Activated T-cell treated with anti-CD3 and anti-CD28 coated beads, Interleukin-2, amount 50 U/mL, for 72 hours (primary cell): ENCODE measurements around the gene ZNF746. TPM values are rescaled to one million over a fixed set of nuclear protein-coding genes. Genes with fewer than 3 reads are reported as not detected.

Source experiments
- ATAC-seq, 2 donors: fragments of 150-1000 bp; cut with Tn5 transposase; replicated peaks in 1 of 2; 2 replicates each; pipeline ENCODE4 v1.10.0; 2021; ENCODE audit warnings: moderate library complexity in 2 of 2, mild to moderate bottlenecking in 1 of 2
- DNase-seq, 2 donors: peaks; one replicate each; pipeline ENCODE4 v3.0.0; 2021 to 2022; ENCODE audit warnings: mixed read lengths in 1 of 2
- H3K27ac Mint-ChIP-seq: one replicate; pipeline ENCODE4 v1.8.0; 2022; ENCODE audit warnings: mild to moderate bottlenecking, moderate library complexity, mixed read lengths
- H3K27me3 Mint-ChIP-seq: one replicate; pipeline ENCODE4 v1.8.0; 2022; ENCODE audit warnings: low read depth, mixed read lengths
- H3K36me3 Mint-ChIP-seq, 2 donors: one replicate each; pipeline ENCODE4 v1.8.0; 2022; ENCODE audit warnings: mixed read lengths in 2 of 2, mild to moderate bottlenecking in 1 of 2; ENCODE audit not compliant: insufficient read depth in 2 of 2
- H3K4me1 Mint-ChIP-seq: one replicate; pipeline ENCODE4 v1.8.0; 2022; ENCODE audit warnings: low read depth, mixed read lengths
- H3K4me3 Mint-ChIP-seq, 2 donors: one replicate each; pipeline ENCODE4 v1.8.0; 2022; ENCODE audit warnings: mild to moderate bottlenecking in 2 of 2, mixed read lengths in 2 of 2, moderate library complexity in 2 of 2
- H3K9me3 Mint-ChIP-seq, 2 donors: one replicate each; pipeline ENCODE4 v1.8.0; 2022; ENCODE audit warnings: mixed read lengths in 2 of 2
- total RNA-seq, 2 donors: library from RNA; stranded (reverse); gene quantifications; one replicate each; pipeline ENCODE4 v1.2.3, GENCODE V29; 2022

ZNF746 gene
- 10 to 100 TPM; 20.3 to 21.9 TPM for total RNA-seq

GRCh38 chr7:149497467-149498261 is at the start of gene ZNF746:
Gene ZNF746, minus strand, starts transcription at chr7:149497809. Its CDS starts 273 bp downstream, at chr7:149497536.
- peaks cover 5 to 8% of the 10 kb centered on the region in 2 donors for H3K36me3 Mint-ChIP-seq
- peak; percentile 94 to 95 for ATAC-seq
- no peaks in the 10 kb centered on the region for H3K9me3 Mint-ChIP-seq
- H3K27ac Mint-ChIP-seq: peak within 1 kb of the TSS; percentile 97
- peak within 1 kb of the TSS; percentile 94 to 99 for H3K4me3 Mint-ChIP-seq
- H3K27me3 Mint-ChIP-seq: no peaks in the 10 kb centered on the region
- peak; percentile 88 to 89 for DNase-seq
- H3K4me1 Mint-ChIP-seq: peaks cover 55% of the 10 kb centered on the region

DNA sequence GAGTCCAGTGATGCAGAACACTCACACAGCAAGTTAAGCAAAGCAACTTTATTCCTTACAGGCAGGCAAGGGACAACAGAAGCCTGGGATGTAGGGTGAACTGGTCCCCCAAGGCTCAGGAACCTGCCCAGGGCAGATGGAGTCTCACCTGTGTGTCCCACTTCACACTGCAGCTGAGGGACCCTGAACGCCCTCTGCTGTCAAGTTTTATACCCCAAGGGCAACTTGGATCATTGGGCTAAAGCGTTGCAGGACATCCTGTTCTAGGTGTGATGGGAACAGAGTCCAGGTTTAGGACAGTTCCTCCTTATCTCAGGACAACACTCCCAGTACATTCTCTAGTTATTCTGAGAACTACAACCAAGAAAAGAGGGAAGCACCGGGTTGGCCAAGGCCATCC is 49.5 kb upstream of the ZNF746 start:
- Mint-ChIP-seq H3K4me3 (no peak overlapping the region), H3K4me1 (peaks cover 13% of the 10 kb centered on the region), H3K9me3 (no peaks in the 10 kb centered on the region), H3K36me3 (peaks cover 8 to 32% of the 10 kb centered on the region in 2 donors), H3K27ac (peak overlapping the region; percentile 40), H3K27me3 (no peaks in the 10 kb centered on the region)
- no peak for DNase-seq
- no peak for ATAC-seq

- Mint-ChIP-seq H3K36me3 (peaks cover 10 to 37% of the 10 kb centered on the region in 2 donors), H3K9me3 (no peaks in the 10 kb centered on the region), H3K27ac (no peak overlapping the region), H3K4me3 (no peak overlapping the region), H3K27me3 (no peaks in the 10 kb centered on the region), H3K4me1 (peaks cover 13% of the 10 kb centered on the region)
- DNase-seq (no peak), ATAC-seq (peak in 1 of 2 donors; percentile 27)
These were observed 48.7 kb upstream of the ZNF746 start for GRCh38 chr7:149546331-149546730.

GRCh38 chr7:149544028-149544427 is 46.4 kb upstream of the ZNF746 start:
- peak overlapping the region; percentile 68 for H3K27ac Mint-ChIP-seq

GRCh38 chr7:149532654-149533053 is 35.0 kb upstream of the ZNF746 start:
- peaks cover 7% of the 10 kb centered on the region for H3K4me1 Mint-ChIP-seq
- H3K36me3 Mint-ChIP-seq: peaks cover 6 to 10% of the 10 kb centered on the region in 2 donors
- no peak overlapping the region for H3K4me3 Mint-ChIP-seq
- DNase-seq: no peak
- ATAC-seq: no peak
- H3K9me3 Mint-ChIP-seq: peaks cover 7 to 13% of the 10 kb centered on the region in 2 donors
- H3K27ac Mint-ChIP-seq: no peak overlapping the region
- H3K27me3 Mint-ChIP-seq: no peaks in the 10 kb centered on the region

More at GRCh38 chr7:149544028-149544427, 46.4 kb upstream of the ZNF746 start:
- Mint-ChIP-seq H3K27me3 (no peaks in the 10 kb centered on the region), H3K36me3 (peaks cover 7 to 37% of the 10 kb centered on the region in 2 donors), H3K4me3 (no peak overlapping the region), H3K9me3 (no peaks in the 10 kb centered on the region), H3K4me1 (peaks cover 13% of the 10 kb centered on the region)
- DNase-seq (no peak), ATAC-seq (peak; percentile 45 to 54)

DNA sequence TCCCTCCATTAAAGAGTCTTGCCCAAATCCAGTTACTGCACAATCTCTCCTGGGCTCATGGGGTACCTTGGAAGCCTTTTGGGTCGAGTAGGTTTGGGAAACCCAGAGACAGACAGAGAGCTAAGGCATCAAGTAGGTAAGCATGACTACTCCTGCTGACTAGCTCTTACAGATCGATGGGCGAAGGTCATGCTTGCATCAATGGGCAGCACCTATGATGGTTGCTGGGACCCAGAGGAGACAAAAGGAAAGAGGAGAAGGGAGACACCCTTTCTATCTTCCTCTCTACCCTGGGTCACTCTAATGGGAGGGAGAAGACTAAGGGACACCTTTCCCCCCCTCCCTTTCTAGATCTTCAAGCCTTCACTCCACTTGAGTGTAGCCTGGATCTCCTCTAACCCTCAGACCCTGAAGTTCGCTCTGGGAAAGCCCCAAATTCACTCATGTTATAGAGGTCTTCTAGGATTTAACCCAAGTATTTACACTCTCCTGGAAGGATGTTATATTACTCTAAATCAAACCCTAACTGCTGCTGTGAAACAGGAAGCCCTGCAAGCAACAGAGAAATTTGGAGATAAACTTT is 31.6 kb upstream of the ZNF746 start:
- H3K4me3 Mint-ChIP-seq: no peak overlapping the region

GRCh38 chr7:149527414-149527813 is 29.8 kb upstream of the ZNF746 start:
- DNase-seq (no peak), ATAC-seq (no peak)
- no peak overlapping the region for H3K4me3 Mint-ChIP-seq
- H3K27ac Mint-ChIP-seq: no peak overlapping the region
- H3K36me3 Mint-ChIP-seq: peaks cover 7 to 10% of the 10 kb centered on the region in 2 donors
- no peaks in the 10 kb centered on the region for H3K4me1 Mint-ChIP-seq
- no peaks in the 10 kb centered on the region for H3K27me3 Mint-ChIP-seq
- H3K9me3 Mint-ChIP-seq: peaks cover 12 to 15% of the 10 kb centered on the region in 2 donors

More for the DNA sequence above, 31.6 kb upstream of the ZNF746 start:
- no peaks in the 10 kb centered on the region for H3K4me1 Mint-ChIP-seq
- DNase-seq (no peak), ATAC-seq (no peak)
- H3K27me3 Mint-ChIP-seq: no peaks in the 10 kb centered on the region
- peaks cover 8 to 15% of the 10 kb centered on the region in 2 donors for H3K9me3 Mint-ChIP-seq
- H3K36me3 Mint-ChIP-seq: peaks cover 7 to 10% of the 10 kb centered on the region in 2 donors
- no peak overlapping the region for H3K27ac Mint-ChIP-seq

- no peaks in the 10 kb centered on the region for H3K4me1 Mint-ChIP-seq
- no peak for DNase-seq
- no peaks in the 10 kb centered on the region for H3K27me3 Mint-ChIP-seq
- ATAC-seq: no peak
- H3K9me3 Mint-ChIP-seq: peaks cover 12 to 15% of the 10 kb centered on the region in 2 donors
- H3K4me3 Mint-ChIP-seq: no peak overlapping the region
- H3K36me3 Mint-ChIP-seq: peaks cover 5 to 8% of the 10 kb centered on the region in 2 donors
- H3K27ac Mint-ChIP-seq: no peak overlapping the region
These were observed 27.7 kb upstream of the ZNF746 start for GRCh38 chr7:149525280-149525679.

DNA sequence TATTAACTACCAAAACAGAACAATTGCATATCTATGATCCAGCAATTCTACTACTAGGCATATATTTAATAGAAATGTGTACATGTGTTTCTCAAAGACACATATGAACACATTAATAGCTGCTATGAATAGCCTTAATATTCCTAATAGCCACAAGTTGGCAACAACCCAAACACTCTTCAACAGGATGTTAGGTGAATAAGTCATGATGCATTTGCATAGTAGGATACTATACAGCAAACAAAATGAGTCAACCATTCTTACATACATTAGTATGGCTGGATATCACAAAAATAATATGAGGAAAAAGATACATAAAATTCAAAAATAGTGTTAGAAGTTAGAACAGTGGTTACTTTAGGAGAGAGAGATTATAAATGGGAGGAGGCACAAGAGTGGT is 26.8 kb upstream of the ZNF746 start:
- peaks cover 11 to 12% of the 10 kb centered on the region in 2 donors for H3K9me3 Mint-ChIP-seq
- H3K27ac Mint-ChIP-seq: no peak overlapping the region
- no peaks in the 10 kb centered on the region for H3K27me3 Mint-ChIP-seq
- ATAC-seq (no peak), DNase-seq (no peak)
- H3K4me1 Mint-ChIP-seq: no peaks in the 10 kb centered on the region
- H3K36me3 Mint-ChIP-seq: peaks cover 6 to 8% of the 10 kb centered on the region in 2 donors
- no peak overlapping the region for H3K4me3 Mint-ChIP-seq

DNA sequence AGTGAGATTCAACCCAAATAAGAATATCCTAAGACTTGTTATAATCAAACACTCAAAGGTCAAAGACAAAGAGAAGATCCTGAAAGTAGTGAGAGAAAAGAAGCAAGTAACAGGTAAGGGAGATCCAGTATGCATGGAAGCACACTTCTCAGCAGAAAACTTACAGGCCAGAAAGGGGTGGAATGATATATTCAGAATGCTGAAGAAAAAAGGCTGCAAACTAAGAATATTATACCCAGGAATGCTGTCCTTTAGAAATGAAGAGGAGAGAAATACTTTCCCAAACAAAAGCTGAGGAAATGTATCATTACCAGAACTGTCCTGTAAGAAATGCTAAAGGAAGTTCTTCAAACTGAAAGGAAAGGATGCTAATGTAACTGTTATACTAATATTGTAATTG is 12.6 kb upstream of the ZNF746 start:
- DNase-seq (no peak), ATAC-seq (no peak)
- no peaks in the 10 kb centered on the region for H3K27me3 Mint-ChIP-seq
- no peak overlapping the region for H3K4me3 Mint-ChIP-seq
- H3K4me1 Mint-ChIP-seq: no peaks in the 10 kb centered on the region
- peaks cover 16 to 32% of the 10 kb centered on the region in 2 donors for H3K9me3 Mint-ChIP-seq
- H3K36me3 Mint-ChIP-seq: peaks cover 9 to 19% of the 10 kb centered on the region in 2 donors
- H3K27ac Mint-ChIP-seq: no peak overlapping the region

DNA sequence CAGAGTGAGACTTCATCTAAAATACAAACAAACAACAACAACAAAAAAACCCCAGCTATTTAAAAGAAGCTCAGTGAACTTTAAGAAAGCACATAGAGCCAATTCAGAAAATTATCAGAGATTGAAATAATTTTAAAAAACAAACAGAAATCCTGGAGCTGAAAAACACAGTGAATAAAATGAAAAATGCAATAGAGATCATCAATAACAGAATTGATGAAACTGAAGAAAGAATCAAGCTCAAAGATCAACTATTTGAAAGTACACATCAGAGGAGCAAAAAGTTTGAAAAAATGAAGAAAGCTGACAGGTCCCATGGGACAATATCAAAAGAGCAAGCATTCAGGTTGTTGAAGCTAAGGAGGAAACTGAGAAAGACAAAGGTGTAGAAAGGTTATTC is 12.2 kb upstream of the ZNF746 start:
- Mint-ChIP-seq H3K4me3 (no peak overlapping the region), H3K36me3 (peaks cover 12 to 21% of the 10 kb centered on the region in 2 donors), H3K4me1 (no peaks in the 10 kb centered on the region), H3K27me3 (no peaks in the 10 kb centered on the region), H3K27ac (no peak overlapping the region), H3K9me3 (peaks cover 16 to 33% of the 10 kb centered on the region in 2 donors)
- DNase-seq: no peak
- no peak for ATAC-seq

GRCh38 chr7:149505551-149505950 is 7.9 kb upstream of the ZNF746 start:
- Mint-ChIP-seq H3K9me3 (peaks cover 11 to 20% of the 10 kb centered on the region in 2 donors), H3K4me3 (no peak overlapping the region), H3K27ac (no peak overlapping the region), H3K27me3 (no peaks in the 10 kb centered on the region), H3K4me1 (peaks cover 4% of the 10 kb centered on the region), H3K36me3 (peaks cover 10 to 14% of the 10 kb centered on the region in 2 donors)
- no peak for DNase-seq
- no peak for ATAC-seq

- H3K9me3 Mint-ChIP-seq: peaks cover 5 to 9% of the 10 kb centered on the region in 2 donors
These were observed 4.0 kb upstream of the ZNF746 start for GRCh38 chr7:149501651-149502050.

More at GRCh38 chr7:149501651-149502050, 4.0 kb upstream of the ZNF746 start:
- Mint-ChIP-seq H3K27ac (no peak overlapping the region), H3K36me3 (peaks cover 9 to 10% of the 10 kb centered on the region in 2 donors), H3K4me1 (peaks cover 27% of the 10 kb centered on the region), H3K27me3 (no peaks in the 10 kb centered on the region), H3K4me3 (no peak overlapping the region)
- no peak for DNase-seq
- ATAC-seq: no peak
